Prostate gland (tissue), 2 donors: ENCODE results near the gene POMZP3.
"Not testable (repeated sequence)": the region's sequence is repeated elsewhere in the genome, so short reads cannot be mapped to it uniquely, and the experiment has no call there.

Experiments
- POLR2A ChIP-seq: fragments of 450-650 bp; IDR thresholded peaks from one replicate; pipeline ENCODE4 v1.6.1; 2016; ENCODE audit warnings: antibody characterized with exemption, mild to moderate bottlenecking
- TF ChIP-seq, protein P1 (sequence below), 4 experiments: fragments of 200-600 bp in 2 of 4; fragments of 450-650 bp in 2 of 4; sonication (generic) in 2 of 4; IDR thresholded peaks; 1 replicate in 3 of 4; 2 replicates in 1 of 4; pipeline ENCODE4 v1.5.1; 2016 to 2019; ENCODE audit warnings: antibody characterized with exemption in 4 of 4, mild to moderate bottlenecking in 2 of 4, moderate library complexity in 2 of 4

DNA sequence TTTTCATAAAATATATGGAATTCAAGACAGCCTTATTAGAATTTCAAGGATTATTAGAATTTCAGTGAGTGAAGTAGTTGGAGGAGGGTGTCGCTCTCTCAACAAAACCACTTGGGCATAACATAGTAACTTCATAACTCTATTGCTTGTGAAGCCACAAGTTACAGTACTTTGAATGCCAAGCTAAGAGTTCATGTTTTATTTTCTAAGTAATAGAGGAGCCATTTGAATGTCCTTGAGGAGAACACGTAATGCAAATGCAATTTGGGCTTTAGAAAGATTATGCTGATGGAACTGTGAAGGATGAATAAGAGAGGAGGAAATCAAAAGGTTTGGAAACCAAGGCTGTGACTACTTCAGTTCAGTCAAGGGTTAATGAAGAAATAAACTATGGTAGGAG is 51.6 kb downstream of the POMZP3 start:
- TF ChIP-seq, protein P1, sequence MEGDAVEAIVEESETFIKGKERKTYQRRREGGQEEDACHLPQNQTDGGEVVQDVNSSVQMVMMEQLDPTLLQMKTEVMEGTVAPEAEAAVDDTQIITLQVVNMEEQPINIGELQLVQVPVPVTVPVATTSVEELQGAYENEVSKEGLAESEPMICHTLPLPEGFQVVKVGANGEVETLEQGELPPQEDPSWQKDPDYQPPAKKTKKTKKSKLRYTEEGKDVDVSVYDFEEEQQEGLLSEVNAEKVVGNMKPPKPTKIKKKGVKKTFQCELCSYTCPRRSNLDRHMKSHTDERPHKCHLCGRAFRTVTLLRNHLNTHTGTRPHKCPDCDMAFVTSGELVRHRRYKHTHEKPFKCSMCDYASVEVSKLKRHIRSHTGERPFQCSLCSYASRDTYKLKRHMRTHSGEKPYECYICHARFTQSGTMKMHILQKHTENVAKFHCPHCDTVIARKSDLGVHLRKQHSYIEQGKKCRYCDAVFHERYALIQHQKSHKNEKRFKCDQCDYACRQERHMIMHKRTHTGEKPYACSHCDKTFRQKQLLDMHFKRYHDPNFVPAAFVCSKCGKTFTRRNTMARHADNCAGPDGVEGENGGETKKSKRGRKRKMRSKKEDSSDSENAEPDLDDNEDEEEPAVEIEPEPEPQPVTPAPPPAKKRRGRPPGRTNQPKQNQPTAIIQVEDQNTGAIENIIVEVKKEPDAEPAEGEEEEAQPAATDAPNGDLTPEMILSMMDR (IDR thresholded peaks at IDR 0.05): not testable (repeated sequence)
- TF ChIP-seq POLR2A: not testable (repeated sequence)
